Measurements from ENCODE around the gene INMT. TPM values are rescaled to one million over a fixed set of nuclear protein-coding genes. Genes with fewer than 3 reads are reported as not detected.

INMT gene
- total and polyA plus RNA-seq, 12 donors = 12.3 to 57.3 (median 26.9) TPM

GRCh38 chr7:30722187-30722586, 29.7 kb upstream of the INMT start:
- no peak for DNase-seq
- no peaks in the 10 kb centered on the region for H3K27me3 ChIP-seq
- ATAC-seq = no peak
- H3K4me3 ChIP-seq = no peak overlapping the region
- no peak overlapping the region for H3K27ac ChIP-seq
- no peaks in the 10 kb centered on the region for H3K36me3 ChIP-seq
- intact Hi-C loops (cut with DNase I) = no loop called here
- peaks cover 0 to 23% (median 6%) of the 10 kb centered on the region in 11 donors for H3K9me3 ChIP-seq
- 81 to 87% methylated on average over 2 of the region's 2 CpGs for WGBS, 2 donors
- H3K4me1 ChIP-seq = no peaks in the 10 kb centered on the region
- no peak for TF ChIP-seq CTCF (IDR thresholded peaks at IDR 0.05)

- Histone ChIP-seq H3K36me3 (no peaks in the 10 kb centered on the region), H3K4me1 (no peaks in the 10 kb centered on the region), H3K27ac (no peak overlapping the region), H3K4me3 (no peak overlapping the region), H3K9me3 (peaks cover 0 to 18% (median 6%) of the 10 kb centered on the region in 11 donors), H3K27me3 (no peaks in the 10 kb centered on the region)
- DNase-seq (no peak), ATAC-seq (no peak)
- intact Hi-C loops (cut with DNase I) = no loop called here
- TF ChIP-seq CTCF (IDR thresholded peaks at IDR 0.05) = no peak
These were observed 29.3 kb upstream of the INMT start for GRCh38 chr7:30722671-30723070.

GRCh38 chr7:30723776-30724175, 28.2 kb upstream of the INMT start:
- Histone ChIP-seq H3K27ac (no peak overlapping the region), H3K36me3 (no peaks in the 10 kb centered on the region), H3K9me3 (peaks cover 0 to 7% (median 0%) of the 10 kb centered on the region in 11 donors), H3K4me1 (no peaks in the 10 kb centered on the region), H3K4me3 (no peak overlapping the region), H3K27me3 (no peaks in the 10 kb centered on the region)
- intact Hi-C loops (cut with DNase I) = no loop called here
- no peak for DNase-seq
- no peak for TF ChIP-seq CTCF (IDR thresholded peaks at IDR 0.05)
- ATAC-seq = no peak
- 56 to 60% methylated on average over 4 of the region's 4 CpGs for WGBS, 2 donors

- Histone ChIP-seq H3K9me3 (no peaks in the 10 kb centered on the region), H3K4me1 (no peaks in the 10 kb centered on the region), H3K4me3 (peak overlapping the region in 1 of 10 donors; percentile 29), H3K27me3 (peaks cover 0 to 2% (median 0%) of the 10 kb centered on the region in 7 donors), H3K27ac (peak overlapping the region in 1 of 10 donors; percentile 56), H3K36me3 (no peaks in the 10 kb centered on the region)
- intact Hi-C loops (cut with DNase I) = no loop called here
- DNase-seq = no peak
- no peak for TF ChIP-seq CTCF (IDR thresholded peaks at IDR 0.05)
- no peak for ATAC-seq
- 96 to 98% methylated on average over 7 of the region's 7 CpGs for WGBS, 2 donors
These were observed 25.5 kb upstream of the INMT start for GRCh38 chr7:30726296-30727006.
